ENCODE measurements around the gene LRRC66. TPM values are rescaled to one million over a fixed set of nuclear protein-coding genes. Genes with fewer than 3 reads are reported as not detected.

The LRRC66 gene
- total and polyA plus RNA-seq, 4 experiments from 2014 or later = 0.08 to 0.41 (median 0.30) TPM; not detected in 1

GRCh38 chr4:52036886-52037530, 16.8 kb upstream of the LRRC66 start:
- Mint-ChIP-seq H3K36me3 (peaks cover 3% of the 10 kb centered on the region in 2 donors), H3K27ac (peak overlapping the region in 5 of 7 donors; percentile 44 to 75 (median 71)), H3K4me1 (peaks cover 21 to 36% (median 28%) of the 10 kb centered on the region in 4 donors), H3K27me3 (peaks cover 2 to 6% of the 10 kb centered on the region in 2 donors), H3K4me3 (peak overlapping the region; percentile 79 to 91 (median 88)), H3K9me3 (no peaks in the 10 kb centered on the region)
- H3K9me3 ChIP-seq (ENCODE audit: control insufficient read depth in 1 of 2, low read length in 2 of 2) = no peaks in the 10 kb centered on the region
- peaks cover 10% of the 10 kb centered on the region for H3K4me1 ChIP-seq (ENCODE audit: insufficient read depth, low read length)
- DNase-seq = no peak
- no peak overlapping the region for H3K27ac ChIP-seq (ENCODE audit: low read depth, low read length)
- peak overlapping the region in 1 of 2 donors; percentile 1 for H3K4me3 ChIP-seq (ENCODE audit: low read length in 2 of 2)
- ChIA-PET CTCF (ENCODE audit: partially characterized antibody) (interaction anchor here (0.9 to 1.7 kb wide), 5 partner anchors 10 to 194 kb away, joined by 3 to 7 read pairs (median 3); partner anchors contain the start of gene DCUN1D4), POLR2A (ENCODE audit: partially characterized antibody) (interaction anchor here (1.5 kb wide), 1 partner anchor 194 kb away, joined by 14 read pairs; the partner anchor contains the start of gene DCUN1D4)
- no peaks in the 10 kb centered on the region for H3K36me3 ChIP-seq (ENCODE audit: insufficient read depth, low read length)
- intact Hi-C loops (cut with micrococcal nuclease) = loop anchor here (5.0 to 10.0 kb wide), 2 partner anchors 675 to 1328 kb away; partner anchors contain the start of gene SCFD2
- no peaks in the 10 kb centered on the region for H3K27me3 ChIP-seq (ENCODE audit: insufficient read depth, low read length)

GRCh38 chr4:52035190-52035589, 15.0 kb upstream of the LRRC66 start:
- H3K9me3 ChIP-seq (ENCODE audit: control insufficient read depth in 1 of 2, low read length in 2 of 2) = no peaks in the 10 kb centered on the region
- peaks cover 13 to 14% of the 10 kb centered on the region in 2 donors for H3K36me3 Mint-ChIP-seq
- CTCF ChIA-PET (ENCODE audit: partially characterized antibody) = interaction anchor here (1.2 kb wide), 1 partner anchor 203 kb away, joined by 3 read pairs; no protein-coding TSS in a partner anchor
- DNase-seq = no peak
- H3K27ac Mint-ChIP-seq = peak overlapping the region in 1 of 7 donors; percentile 2
- no peak overlapping the region for H3K27ac ChIP-seq (ENCODE audit: low read depth, low read length)
- peaks cover 10% of the 10 kb centered on the region for H3K4me1 ChIP-seq (ENCODE audit: insufficient read depth, low read length)
- H3K4me3 ChIP-seq (ENCODE audit: low read length in 2 of 2) = no peak overlapping the region
- no peaks in the 10 kb centered on the region for H3K36me3 ChIP-seq (ENCODE audit: insufficient read depth, low read length)
- peak overlapping the region in 1 of 8 donors; percentile 67 for H3K4me3 Mint-ChIP-seq
- H3K4me1 Mint-ChIP-seq = peaks cover 21 to 36% (median 29%) of the 10 kb centered on the region in 4 donors
- H3K27me3 Mint-ChIP-seq = no peaks in the 10 kb centered on the region
- POLR2A ChIA-PET (ENCODE audit: partially characterized antibody) = interaction anchor here (1.7 kb wide), 1 partner anchor 193 kb away, joined by 4 read pairs; the partner anchor contains the start of gene DCUN1D4
- intact Hi-C loops (cut with micrococcal nuclease) = loop anchor here (5.0 to 10.0 kb wide), 2 partner anchors 677 to 1330 kb away; partner anchors contain the start of gene SCFD2
- no peaks in the 10 kb centered on the region for H3K9me3 Mint-ChIP-seq
- H3K27me3 ChIP-seq (ENCODE audit: insufficient read depth, low read length) = no peaks in the 10 kb centered on the region

- intact Hi-C loops (cut with micrococcal nuclease) = loop anchor here (10.0 kb wide), 1 partner anchor 1333 kb away; the partner anchor contains the start of gene SCFD2
- H3K4me1 Mint-ChIP-seq = peaks cover 14 to 19% (median 17%) of the 10 kb centered on the region in 4 donors
Measured at GRCh38 chr4:52032005-52032404, 11.8 kb upstream of the LRRC66 start.

GRCh38 chr4:52028970-52029369, 8.8 kb upstream of the LRRC66 start:
- ChIA-PET CTCF (ENCODE audit: partially characterized antibody) (interaction anchor here (1.7 to 2.1 kb wide), 2 partner anchors 133 to 198 kb away, joined by 5 to 22 read pairs; no protein-coding TSS in a partner anchor), POLR2A (ENCODE audit: partially characterized antibody) (no interaction called here)
- Histone ChIP-seq H3K27me3 (ENCODE audit: insufficient read depth, low read length) (no peaks in the 10 kb centered on the region), H3K4me1 (ENCODE audit: insufficient read depth, low read length) (no peaks in the 10 kb centered on the region), H3K36me3 (ENCODE audit: insufficient read depth, low read length) (no peaks in the 10 kb centered on the region), H3K4me3 (ENCODE audit: low read length in 2 of 2) (no peak overlapping the region), H3K9me3 (ENCODE audit: control insufficient read depth in 1 of 2, low read length in 2 of 2) (no peaks in the 10 kb centered on the region), H3K27ac (ENCODE audit: low read depth, low read length) (no peak overlapping the region)
- no peak overlapping the region for H3K27ac Mint-ChIP-seq
- intact Hi-C loops (cut with micrococcal nuclease) = no loop called here
- peaks cover 26 to 39% of the 10 kb centered on the region in 2 donors for H3K36me3 Mint-ChIP-seq
- no peaks in the 10 kb centered on the region for H3K27me3 Mint-ChIP-seq
- no peak overlapping the region for H3K4me3 Mint-ChIP-seq
- no peak for DNase-seq
- H3K4me1 Mint-ChIP-seq = peaks cover 0 to 5% (median 0%) of the 10 kb centered on the region in 4 donors
- H3K9me3 Mint-ChIP-seq = no peaks in the 10 kb centered on the region

More at GRCh38 chr4:52032005-52032404, 11.8 kb upstream of the LRRC66 start:
- Mint-ChIP-seq H3K9me3 (no peaks in the 10 kb centered on the region), H3K36me3 (peaks cover 20 to 29% of the 10 kb centered on the region in 2 donors), H3K4me3 (no peak overlapping the region), H3K27ac (peak overlapping the region in 1 of 7 donors; percentile 32), H3K27me3 (no peaks in the 10 kb centered on the region)
- ChIA-PET CTCF (ENCODE audit: partially characterized antibody) (no interaction called here), POLR2A (ENCODE audit: partially characterized antibody) (no interaction called here)
- DNase-seq = no peak
- H3K9me3 ChIP-seq (ENCODE audit: control insufficient read depth in 1 of 2, low read length in 2 of 2) = no peaks in the 10 kb centered on the region
- H3K4me3 ChIP-seq (ENCODE audit: low read length in 2 of 2) = no peak overlapping the region
- H3K4me1 ChIP-seq (ENCODE audit: insufficient read depth, low read length) = peaks cover 3% of the 10 kb centered on the region
- no peaks in the 10 kb centered on the region for H3K27me3 ChIP-seq (ENCODE audit: insufficient read depth, low read length)
- no peak overlapping the region for H3K27ac ChIP-seq (ENCODE audit: low read depth, low read length)
- no peaks in the 10 kb centered on the region for H3K36me3 ChIP-seq (ENCODE audit: insufficient read depth, low read length)

- ChIA-PET POLR2A (ENCODE audit: partially characterized antibody) (no interaction called here), CTCF (ENCODE audit: partially characterized antibody) (no interaction called here)
- H3K4me1 Mint-ChIP-seq = no peaks in the 10 kb centered on the region
- no peak overlapping the region for H3K4me3 ChIP-seq (ENCODE audit: low read length in 2 of 2)
- H3K36me3 Mint-ChIP-seq = peaks cover 2 to 3% of the 10 kb centered on the region in 2 donors
- H3K27me3 ChIP-seq (ENCODE audit: insufficient read depth, low read length) = no peaks in the 10 kb centered on the region
- H3K9me3 ChIP-seq (ENCODE audit: control insufficient read depth in 1 of 2, low read length in 2 of 2) = no peaks in the 10 kb centered on the region
- H3K4me1 ChIP-seq (ENCODE audit: insufficient read depth, low read length) = no peaks in the 10 kb centered on the region
- no peaks in the 10 kb centered on the region for H3K27me3 Mint-ChIP-seq
- H3K9me3 Mint-ChIP-seq = no peaks in the 10 kb centered on the region
- no peak overlapping the region for H3K27ac Mint-ChIP-seq
- no peaks in the 10 kb centered on the region for H3K36me3 ChIP-seq (ENCODE audit: insufficient read depth, low read length)
- H3K4me3 Mint-ChIP-seq = no peak overlapping the region
- DNase-seq = no peak
- intact Hi-C loops (cut with micrococcal nuclease) = no loop called here
- no peak overlapping the region for H3K27ac ChIP-seq (ENCODE audit: low read depth, low read length)
Measured at GRCh38 chr4:52017814-52018213, 2.3 kb downstream of the LRRC66 start.

GRCh38 chr4:52016981-52017380, 3.2 kb downstream of the LRRC66 start:
- H3K27ac ChIP-seq (ENCODE audit: low read depth, low read length) = no peak overlapping the region
- no peaks in the 10 kb centered on the region for H3K27me3 Mint-ChIP-seq
- H3K36me3 Mint-ChIP-seq = peaks cover 0 to 3% of the 10 kb centered on the region in 2 donors
- H3K4me3 Mint-ChIP-seq = no peak overlapping the region
- POLR2A ChIA-PET (ENCODE audit: partially characterized antibody) = no interaction called here
- no peaks in the 10 kb centered on the region for H3K4me1 ChIP-seq (ENCODE audit: insufficient read depth, low read length)
- H3K27me3 ChIP-seq (ENCODE audit: insufficient read depth, low read length) = no peaks in the 10 kb centered on the region
- CTCF ChIA-PET (ENCODE audit: partially characterized antibody) = no interaction called here
- no peak overlapping the region for H3K27ac Mint-ChIP-seq
- intact Hi-C loops (cut with micrococcal nuclease) = no loop called here
- H3K4me3 ChIP-seq (ENCODE audit: low read length in 2 of 2) = no peak overlapping the region
- H3K9me3 Mint-ChIP-seq = no peaks in the 10 kb centered on the region
- no peaks in the 10 kb centered on the region for H3K36me3 ChIP-seq (ENCODE audit: insufficient read depth, low read length)
- H3K4me1 Mint-ChIP-seq = no peaks in the 10 kb centered on the region
- DNase-seq = no peak
- no peaks in the 10 kb centered on the region for H3K9me3 ChIP-seq (ENCODE audit: control insufficient read depth in 1 of 2, low read length in 2 of 2)

GRCh38 chr4:52015366-52015765, 4.8 kb downstream of the LRRC66 start:
- peaks cover 0 to 3% of the 10 kb centered on the region in 2 donors for H3K36me3 Mint-ChIP-seq
- intact Hi-C loops (cut with micrococcal nuclease) = no loop called here

More at GRCh38 chr4:52015366-52015765, 4.8 kb downstream of the LRRC66 start:
- Histone ChIP-seq H3K4me1 (ENCODE audit: insufficient read depth, low read length) (no peaks in the 10 kb centered on the region), H3K36me3 (ENCODE audit: insufficient read depth, low read length) (no peaks in the 10 kb centered on the region), H3K4me3 (ENCODE audit: low read length in 2 of 2) (no peak overlapping the region), H3K27ac (ENCODE audit: low read depth, low read length) (no peak overlapping the region), H3K27me3 (ENCODE audit: insufficient read depth, low read length) (no peaks in the 10 kb centered on the region), H3K9me3 (ENCODE audit: control insufficient read depth in 1 of 2, low read length in 2 of 2) (no peaks in the 10 kb centered on the region)
- no peak overlapping the region for H3K27ac Mint-ChIP-seq
- no peaks in the 10 kb centered on the region for H3K4me1 Mint-ChIP-seq
- H3K9me3 Mint-ChIP-seq = no peaks in the 10 kb centered on the region
- ChIA-PET CTCF (ENCODE audit: partially characterized antibody) (interaction anchor here (1.1 kb wide), 1 partner anchor 11 kb away, joined by 4 read pairs; no protein-coding TSS in a partner anchor), POLR2A (ENCODE audit: partially characterized antibody) (no interaction called here)
- H3K4me3 Mint-ChIP-seq = no peak overlapping the region
- H3K27me3 Mint-ChIP-seq = no peaks in the 10 kb centered on the region
- DNase-seq = no peak
